AG04449 (cell line): ENCODE data around the gene VPS26B.

Experiments used
- CTCF ChIA-PET: fragments of 350-600 bp; formaldehyde crosslinking; extraction: SDS; loops from one replicate; lab custom pipeline; 2021; ENCODE audit warnings: antibody characterized with exemption; lab: Yijun Ruan, JAX
- POLR2A ChIA-PET: fragments of 400-600, 350-600 bp; formaldehyde crosslinking; extraction: SDS; loops from one replicate; lab custom pipeline; 2020; ENCODE audit warnings: antibody characterized with exemption, inconsistent platforms; lab: Yijun Ruan, JAX
- DNase-seq: peaks from one replicate; pipeline ENCODE4 v3.0.0-alpha.2; 2010; ENCODE audit warnings: low read depth, low spot score
- H3K4me3 ChIP-seq: 2 replicates; pipeline ENCODE4 v1.5.1; 2011; ENCODE audit warnings: low read depth, mild to moderate bottlenecking, control low read depth, low read length
- TF ChIP-seq, protein P1 (sequence below): IDR thresholded peaks from one replicate; pipeline ENCODE4 v1.5.1; 2011; ENCODE audit warnings: mild to moderate bottlenecking, moderate library complexity, low read length, control low read depth, inconsistent platforms; ENCODE audit not compliant: insufficient read depth; ENCODE audit errors: missing control alignments

VPS26B gene

DNA sequence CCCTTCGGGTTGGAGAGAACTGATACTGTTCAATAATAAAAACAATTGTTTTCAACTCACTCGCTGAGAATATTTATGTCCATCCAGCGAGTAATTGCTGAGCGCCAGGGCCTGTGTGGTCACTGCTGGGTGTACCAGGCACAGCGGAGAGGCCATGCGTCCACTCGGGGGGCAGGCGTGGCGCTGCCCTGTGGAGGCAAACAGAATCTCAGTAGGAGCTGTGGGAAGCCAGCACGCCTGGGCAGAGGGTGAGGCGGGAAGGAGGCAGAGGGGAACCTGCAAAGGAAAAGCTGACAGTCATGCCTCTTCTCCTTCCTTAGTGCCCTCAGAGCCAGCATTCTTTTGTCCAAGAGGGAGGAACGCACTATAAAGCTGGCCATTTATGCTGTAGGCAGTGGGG lies 63.1 kb downstream of the VPS26B start:
- POLR2A ChIA-PET: no interaction called here
- no peak for DNase-seq
- TF ChIP-seq, protein P1, sequence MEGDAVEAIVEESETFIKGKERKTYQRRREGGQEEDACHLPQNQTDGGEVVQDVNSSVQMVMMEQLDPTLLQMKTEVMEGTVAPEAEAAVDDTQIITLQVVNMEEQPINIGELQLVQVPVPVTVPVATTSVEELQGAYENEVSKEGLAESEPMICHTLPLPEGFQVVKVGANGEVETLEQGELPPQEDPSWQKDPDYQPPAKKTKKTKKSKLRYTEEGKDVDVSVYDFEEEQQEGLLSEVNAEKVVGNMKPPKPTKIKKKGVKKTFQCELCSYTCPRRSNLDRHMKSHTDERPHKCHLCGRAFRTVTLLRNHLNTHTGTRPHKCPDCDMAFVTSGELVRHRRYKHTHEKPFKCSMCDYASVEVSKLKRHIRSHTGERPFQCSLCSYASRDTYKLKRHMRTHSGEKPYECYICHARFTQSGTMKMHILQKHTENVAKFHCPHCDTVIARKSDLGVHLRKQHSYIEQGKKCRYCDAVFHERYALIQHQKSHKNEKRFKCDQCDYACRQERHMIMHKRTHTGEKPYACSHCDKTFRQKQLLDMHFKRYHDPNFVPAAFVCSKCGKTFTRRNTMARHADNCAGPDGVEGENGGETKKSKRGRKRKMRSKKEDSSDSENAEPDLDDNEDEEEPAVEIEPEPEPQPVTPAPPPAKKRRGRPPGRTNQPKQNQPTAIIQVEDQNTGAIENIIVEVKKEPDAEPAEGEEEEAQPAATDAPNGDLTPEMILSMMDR: no peak
- CTCF ChIA-PET: interaction anchor here (0.8 kb wide), 1 partner anchor 14 kb away, joined by 3 read pairs; no protein-coding TSS in a partner anchor
- H3K4me3 ChIP-seq: no peak overlapping the region

DNA sequence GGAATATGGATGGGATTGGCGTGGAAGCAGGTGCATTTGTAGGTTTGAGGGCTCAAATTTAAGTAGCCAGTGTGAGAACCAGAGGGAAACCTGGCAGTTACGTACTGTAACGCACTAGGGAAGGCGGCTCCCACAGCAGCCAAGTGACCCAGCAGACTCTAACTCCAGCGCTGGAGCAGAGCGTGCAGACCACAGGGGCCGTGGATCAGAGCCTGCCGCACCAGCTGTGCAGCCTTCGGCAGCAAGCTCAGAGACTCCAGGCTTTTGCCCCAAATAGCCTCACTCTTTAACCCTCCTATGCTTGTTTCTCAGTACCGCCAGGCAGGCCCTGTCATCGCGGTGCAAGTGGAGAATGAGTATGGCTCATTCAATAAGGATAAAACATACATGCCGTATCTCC lies 64.0 kb downstream of the VPS26B start:
- CTCF ChIA-PET: interaction anchor here (0.8 kb wide), 1 partner anchor 15 kb away, joined by 3 read pairs; no protein-coding TSS in a partner anchor
- H3K4me3 ChIP-seq: no peak overlapping the region
- TF ChIP-seq, protein P1: no peak
- POLR2A ChIA-PET: no interaction called here
- DNase-seq: no peak

DNA sequence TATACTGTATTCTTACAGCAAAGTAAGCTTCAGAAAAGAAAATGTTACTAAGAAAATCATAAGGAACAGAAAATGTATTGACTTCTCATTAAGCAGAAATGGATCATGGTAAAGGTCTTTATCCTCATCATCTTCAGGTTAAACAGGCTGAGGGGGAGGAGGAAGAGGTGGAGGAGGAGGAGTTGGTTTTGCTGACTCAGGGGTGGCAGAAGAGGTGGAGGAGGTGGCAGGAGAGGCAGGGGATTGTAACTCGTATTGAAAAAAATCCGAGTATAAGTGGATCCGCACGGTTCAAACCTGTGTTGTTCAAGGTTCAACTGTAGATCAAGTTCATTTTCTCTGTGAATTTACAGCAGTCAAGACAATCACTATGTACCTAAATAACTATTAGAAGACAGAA lies 64.7 kb downstream of the VPS26B start:
- no peak overlapping the region for H3K4me3 ChIP-seq
- no peak for DNase-seq
- POLR2A ChIA-PET: no interaction called here
- CTCF ChIA-PET: no interaction called here
- TF ChIP-seq, protein P1: no peak

DNA sequence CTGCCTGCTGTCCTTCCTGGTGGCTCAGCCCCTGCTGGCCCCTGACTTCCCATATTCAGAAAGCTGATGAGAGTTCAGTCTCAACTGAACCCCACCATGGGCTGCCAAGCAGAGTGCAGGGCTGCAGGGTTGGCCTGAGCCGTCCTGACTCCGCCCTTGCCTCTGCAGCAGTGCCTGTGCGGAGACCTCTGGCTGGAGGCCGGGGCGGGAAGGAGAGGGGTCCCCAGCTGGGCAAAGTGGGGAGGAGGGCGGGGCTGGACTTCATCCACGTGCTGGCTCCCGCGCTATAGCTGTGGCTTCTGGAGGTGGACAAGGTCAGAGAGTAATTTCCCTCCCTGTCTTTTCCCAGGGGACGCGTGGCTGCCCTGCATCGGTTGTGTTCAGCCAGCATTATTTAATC lies 65.3 kb downstream of the VPS26B start:
- H3K4me3 ChIP-seq: no peak overlapping the region
- DNase-seq: no peak
- TF ChIP-seq, protein P1: no peak
- ChIA-PET CTCF (no interaction called here), POLR2A (no interaction called here)

DNA sequence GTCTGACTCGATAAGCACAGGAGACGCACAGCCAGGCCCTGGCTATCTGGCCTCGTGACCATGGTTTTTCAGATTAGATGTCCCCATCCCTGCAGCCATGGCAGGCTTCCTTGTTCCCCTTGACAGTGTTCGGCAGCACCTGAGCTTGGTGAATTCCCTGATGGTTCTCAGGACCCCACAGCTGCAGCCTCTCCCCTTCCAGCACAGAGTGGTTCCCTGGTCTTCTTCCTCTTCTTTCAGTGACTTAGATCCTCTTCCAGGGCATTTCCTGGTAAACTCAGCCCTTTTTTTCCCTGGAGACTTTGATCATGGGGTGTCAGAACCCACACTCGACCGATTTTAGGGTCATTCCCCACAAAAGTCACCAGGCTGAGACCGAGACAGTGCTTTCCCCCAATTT lies 66.2 kb downstream of the VPS26B start:
- TF ChIP-seq, protein P1: no peak
- POLR2A ChIA-PET: no interaction called here
- CTCF ChIA-PET: no interaction called here
- H3K4me3 ChIP-seq: no peak overlapping the region
- DNase-seq: no peak

DNA sequence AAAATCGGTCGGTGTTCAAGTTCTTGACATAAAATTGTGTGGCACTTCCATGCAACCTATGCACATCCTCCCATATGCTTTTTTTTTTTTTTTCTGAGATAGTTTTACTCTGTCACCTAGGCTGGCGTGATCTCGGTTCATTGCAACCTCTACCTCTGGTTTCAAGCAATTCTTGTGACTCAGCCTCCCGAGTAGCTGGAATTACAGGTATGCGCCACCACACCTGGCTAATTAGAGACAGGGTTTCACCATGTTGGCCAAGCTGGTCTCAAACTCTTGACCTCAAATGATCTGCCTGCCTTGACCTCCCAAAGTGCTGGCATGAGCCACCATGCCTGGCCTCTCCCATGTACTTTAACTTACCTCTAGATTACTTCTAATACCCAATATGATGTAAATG lies 66.7 kb downstream of the VPS26B start:
- CTCF ChIA-PET: no interaction called here

More for the DNA sequence above, 66.7 kb downstream of the VPS26B start:
- DNase-seq: no peak
- POLR2A ChIA-PET: no interaction called here
- TF ChIP-seq, protein P1: no peak
- no peak overlapping the region for H3K4me3 ChIP-seq
